Measurements from ENCODE around the gene PPM1E. TPM values are rescaled to one million over a fixed set of nuclear protein-coding genes. Genes with fewer than 3 reads are reported as not detected.
"Not testable (repeated sequence)": the region's sequence is repeated elsewhere in the genome, so short reads cannot be mapped to it uniquely, and the experiment has no call there.

The PPM1E gene
- 51.4 TPM for total RNA-seq

DNA sequence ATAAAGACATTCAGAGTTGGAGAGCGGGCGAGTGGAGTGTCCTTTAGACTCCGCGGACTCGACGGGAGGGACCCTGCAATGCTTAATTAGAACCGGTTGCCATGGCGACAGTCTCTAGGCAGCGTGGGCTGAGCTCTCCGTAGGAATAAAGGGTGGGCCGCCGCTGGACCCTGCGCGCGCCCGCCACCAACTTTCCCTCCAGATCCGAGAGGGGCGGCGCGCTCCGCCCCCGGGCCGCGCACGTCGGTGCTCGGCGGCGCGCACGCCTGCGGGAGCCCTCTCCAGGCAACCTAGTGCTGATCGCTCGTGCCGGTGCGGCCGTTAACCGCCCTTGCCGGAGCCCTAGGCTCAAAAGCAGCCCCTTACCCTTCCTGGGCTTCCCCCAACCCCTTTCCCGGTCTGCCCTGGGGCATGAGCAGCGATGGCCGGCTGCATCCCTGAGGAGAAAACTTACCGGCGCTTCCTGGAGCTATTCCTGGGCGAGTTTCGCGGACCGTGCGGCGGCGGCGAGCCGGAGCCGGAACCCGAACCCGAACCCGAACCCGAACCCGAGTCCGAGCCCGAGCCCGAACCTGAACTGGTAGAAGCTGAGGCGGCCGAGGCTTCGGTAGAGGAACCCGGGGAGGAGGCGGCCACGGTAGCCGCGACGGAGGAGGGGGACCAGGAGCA is at the start of gene PPM1E:
TSS of gene PPM1E (plus strand) at position 278 of the 669 bp plus-strand sequence.
- DNase-seq (ENCODE audit: low spot score in 2 of 2) (peak; percentile 69 to 72), FAIRE-seq (no peak)

DNA sequence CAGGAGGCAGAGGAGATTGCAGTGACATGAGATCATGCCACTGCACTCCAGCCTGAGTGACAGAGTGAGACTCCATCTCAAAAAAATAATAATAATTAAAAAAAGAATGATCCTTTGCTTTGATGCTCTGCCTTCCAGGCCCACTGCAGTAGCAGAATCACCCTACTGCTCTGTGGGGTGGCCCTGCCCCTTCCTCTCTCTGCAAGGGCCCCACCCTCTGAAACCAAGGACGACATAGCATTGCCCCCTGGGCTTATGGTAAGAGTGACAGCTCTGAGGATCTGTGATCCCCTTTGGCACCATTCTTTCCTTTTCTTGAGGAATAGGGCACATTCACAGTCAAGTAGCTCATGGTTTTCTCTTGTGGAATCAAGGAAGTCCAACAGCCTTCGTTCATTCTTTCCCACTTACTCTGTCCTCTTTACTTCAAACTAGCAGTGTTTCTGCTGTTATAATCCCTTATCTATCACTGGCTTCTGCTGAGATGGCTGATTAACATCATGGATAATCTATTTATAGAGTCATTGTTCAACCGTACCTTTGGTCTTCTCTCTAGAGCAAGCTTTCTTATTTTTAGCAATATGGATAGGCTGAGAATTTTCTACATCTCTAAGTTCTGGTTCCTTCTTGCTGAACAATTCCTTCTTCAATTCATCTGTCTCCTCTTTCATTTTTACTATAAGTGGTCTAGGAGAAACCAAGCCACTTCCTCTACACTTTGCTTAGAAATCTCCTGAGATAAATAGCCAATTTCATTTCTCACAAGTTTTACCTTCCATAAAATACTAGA is 49.1 kb upstream of the PPM1E start:
- no peak for DNase-seq (ENCODE audit: low spot score in 2 of 2)
- no peak for FAIRE-seq

GRCh38 chr17:58710948-58711552 is 44.6 kb upstream of the PPM1E start:
- FAIRE-seq: peak; percentile 76
- no peak for DNase-seq (ENCODE audit: low spot score in 2 of 2)

GRCh38 chr17:58722274-58722673 is 33.4 kb upstream of the PPM1E start:
- DNase-seq (ENCODE audit: low spot score in 2 of 2) (no peak), FAIRE-seq (no peak)

- no peak for DNase-seq (ENCODE audit: low spot score in 2 of 2)
- FAIRE-seq: no peak
Observed at GRCh38 chr17:58722696-58723095, 33.0 kb upstream of the PPM1E start.

DNA sequence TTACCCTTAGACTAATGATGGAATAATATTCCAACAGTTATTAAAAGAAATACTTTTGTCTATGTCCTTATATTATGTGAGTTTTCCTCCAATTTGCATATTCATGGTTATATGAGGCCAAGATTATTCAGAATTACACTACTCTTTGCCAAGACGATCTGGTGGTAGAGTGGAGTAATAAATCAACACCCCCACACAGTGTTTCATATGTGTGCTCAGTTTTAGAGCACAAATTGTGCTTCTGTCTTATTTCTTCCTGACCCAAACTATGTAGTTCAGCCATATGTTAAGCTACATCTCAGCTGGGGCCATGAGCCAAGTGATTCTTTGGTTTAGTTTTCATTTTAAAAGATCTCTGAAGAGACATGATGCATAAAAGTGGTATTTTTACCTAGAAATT is 26.9 kb upstream of the PPM1E start:
- FAIRE-seq (no peak), DNase-seq (ENCODE audit: low spot score in 2 of 2) (no peak)

GRCh38 chr17:58730937-58731336 is 24.7 kb upstream of the PPM1E start:
- FAIRE-seq (no peak), DNase-seq (ENCODE audit: low spot score in 2 of 2) (no peak)

DNA sequence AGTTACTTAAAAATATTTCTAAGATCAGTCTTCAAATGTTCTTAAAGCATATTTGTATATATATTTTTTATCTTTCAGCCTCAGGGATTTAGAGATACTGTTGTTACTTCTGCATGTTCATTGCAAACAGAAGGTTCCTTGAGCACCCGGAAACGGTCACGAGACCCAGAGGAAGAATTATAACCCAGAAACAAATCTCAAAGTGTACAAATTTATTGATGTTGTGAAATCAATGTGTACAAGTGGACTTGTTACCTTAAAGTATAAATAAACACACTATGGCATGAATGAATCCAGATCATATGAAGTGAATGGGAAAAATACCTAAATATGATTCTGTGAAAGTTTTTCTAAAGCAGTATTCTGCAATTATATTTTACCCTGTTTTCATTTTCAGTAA is 21.6 kb upstream of the PPM1E start:
- no peak for FAIRE-seq
- no peak for DNase-seq (ENCODE audit: low spot score in 2 of 2)

- DNase-seq (ENCODE audit: low spot score in 2 of 2) (no peak), FAIRE-seq (no peak)
Observed at GRCh38 chr17:58734811-58735210, 20.8 kb upstream of the PPM1E start.

GRCh38 chr17:58741121-58741625 is 14.5 kb upstream of the PPM1E start:
- DNase-seq (ENCODE audit: low spot score in 2 of 2): no peak
- no peak for FAIRE-seq

- no peak for FAIRE-seq
- DNase-seq (ENCODE audit: low spot score in 2 of 2): no peak
Observed at GRCh38 chr17:58747674-58748073, 8.0 kb upstream of the PPM1E start.

DNA sequence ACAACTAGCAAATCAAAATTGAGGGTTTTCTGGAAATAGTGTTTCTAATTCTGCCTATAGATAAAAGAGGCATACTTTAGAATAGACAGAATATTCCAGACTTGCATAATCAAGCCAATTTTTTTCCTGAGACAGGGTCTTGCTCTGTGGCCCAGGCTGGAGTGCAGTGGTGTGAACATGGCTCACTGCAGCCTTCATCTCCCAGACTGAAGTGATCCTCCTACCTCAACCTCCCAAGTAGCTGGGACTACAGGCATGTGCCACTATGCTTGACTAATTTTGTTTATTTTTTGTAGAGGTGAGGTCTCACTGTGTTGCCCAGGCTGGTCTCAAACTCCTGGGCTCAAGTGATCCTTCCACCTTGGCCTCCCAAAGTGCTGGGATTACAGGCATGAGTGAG is 6.0 kb upstream of the PPM1E start:
- not testable (repeated sequence) for FAIRE-seq

GRCh38 chr17:58753026-58753425 is 2.6 kb upstream of the PPM1E start:
- no peak for FAIRE-seq
- no peak for DNase-seq (ENCODE audit: low spot score in 2 of 2)

More for the DNA sequence above, 6.0 kb upstream of the PPM1E start:
- not testable (repeated sequence) for DNase-seq (ENCODE audit: low spot score in 2 of 2)

DNA sequence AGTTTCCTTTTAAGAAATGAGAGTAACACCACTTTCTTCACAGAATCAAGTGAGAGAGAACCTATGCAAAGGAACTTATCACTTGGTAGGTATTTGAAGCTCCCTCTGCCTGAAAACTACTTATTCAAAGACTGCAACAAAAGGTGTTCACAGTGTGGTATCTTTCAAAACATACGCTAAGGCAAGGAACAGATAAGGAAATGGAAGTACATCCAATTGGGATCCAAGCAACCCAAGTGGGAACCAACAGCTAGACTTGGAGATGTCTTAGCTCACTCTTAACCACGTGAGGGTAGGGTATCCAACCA is 431 bp upstream of the PPM1E start:
- DNase-seq (ENCODE audit: low spot score in 2 of 2) (no peak), FAIRE-seq (no peak)

DNA sequence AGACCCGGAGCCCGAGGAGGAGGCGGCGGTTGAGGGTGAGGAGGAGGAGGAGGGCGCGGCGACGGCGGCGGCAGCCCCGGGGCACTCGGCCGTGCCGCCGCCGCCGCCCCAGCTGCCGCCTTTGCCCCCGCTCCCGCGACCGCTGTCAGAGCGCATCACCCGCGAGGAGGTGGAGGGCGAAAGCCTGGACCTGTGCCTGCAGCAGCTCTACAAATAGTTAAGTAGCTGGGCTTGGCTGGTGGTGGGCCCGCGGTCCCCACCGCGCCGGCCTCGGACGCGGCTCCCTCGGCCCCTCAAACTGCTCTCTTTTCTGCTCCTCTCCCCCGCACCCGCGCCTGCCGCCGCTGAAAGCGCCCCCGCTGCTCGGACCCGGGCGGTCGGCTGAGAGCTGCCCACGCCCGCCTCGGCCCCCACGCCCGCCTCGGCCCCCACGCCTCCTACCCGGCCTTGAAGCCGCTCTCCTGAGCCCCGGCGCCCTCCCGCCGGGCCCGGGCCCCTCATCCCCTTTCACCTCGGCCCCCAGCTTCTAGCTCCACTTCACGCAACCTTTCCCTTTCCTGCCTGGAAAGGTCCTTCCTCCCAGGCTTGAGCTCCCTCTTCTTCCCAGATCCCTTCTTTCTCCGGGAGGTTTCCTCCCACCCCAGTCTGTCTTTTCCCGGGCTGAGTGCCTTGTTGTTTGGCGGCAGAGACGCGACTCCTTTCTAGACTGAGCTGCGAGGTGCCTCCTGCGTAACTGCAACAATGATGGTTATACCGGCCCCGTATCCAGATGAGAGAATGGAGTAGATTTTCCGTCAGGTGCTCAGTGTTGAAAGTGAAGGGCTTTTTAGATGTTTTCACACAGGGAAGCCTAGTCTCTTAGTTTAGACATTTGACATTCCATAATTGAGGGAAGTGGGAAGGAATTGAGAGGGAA is 850 bp downstream of the PPM1E start:
- DNase-seq (ENCODE audit: low spot score in 2 of 2) (peak; percentile 28), FAIRE-seq (no peak)

GRCh38 chr17:58757162-58757613 is 1.5 kb downstream of the PPM1E start:
- FAIRE-seq (no peak), DNase-seq (ENCODE audit: low spot score in 2 of 2) (peak in 1 of 2 donors; percentile 15)

DNA sequence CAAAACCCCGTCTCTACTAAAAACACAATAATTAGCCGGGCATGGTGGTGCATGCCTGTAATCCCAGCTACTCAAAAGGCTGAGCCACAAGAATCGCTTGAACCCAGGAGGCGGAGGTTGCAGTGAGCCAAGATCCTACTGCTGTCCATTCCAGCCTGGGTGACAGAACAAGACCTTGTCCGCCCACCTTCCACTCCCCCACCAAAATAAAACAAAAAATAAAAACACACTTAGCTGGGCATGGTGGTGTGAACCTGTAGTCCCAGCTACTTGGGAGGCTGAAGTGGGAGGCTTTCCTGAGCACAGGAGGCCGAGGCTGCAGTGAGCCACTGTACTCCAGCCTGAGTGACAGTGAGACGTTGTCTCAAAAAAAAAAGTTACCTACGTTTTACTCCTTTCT is 3.2 kb downstream of the PPM1E start:
- no peak for DNase-seq (ENCODE audit: low spot score in 2 of 2)
- FAIRE-seq: no peak

DNA sequence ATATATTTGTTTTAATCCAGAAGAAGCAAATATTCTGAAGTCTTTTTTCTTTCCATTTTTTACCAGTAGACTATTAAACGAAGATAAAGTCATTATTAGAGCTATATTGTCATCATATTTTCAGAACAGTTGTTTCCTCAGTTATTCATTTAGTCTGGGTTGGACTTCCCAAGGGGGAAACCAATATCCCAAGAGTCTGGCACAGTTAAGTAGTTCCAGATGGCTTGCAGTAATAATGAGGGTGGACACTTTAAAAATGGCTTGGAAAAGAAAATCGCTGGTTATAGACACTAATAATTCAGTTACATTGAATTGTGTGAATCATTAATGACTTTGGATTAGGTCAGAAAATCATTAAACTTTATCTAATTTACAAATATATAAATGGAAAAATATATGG is 3.9 kb downstream of the PPM1E start:
- FAIRE-seq (no peak), DNase-seq (ENCODE audit: low spot score in 2 of 2) (no peak)

DNA sequence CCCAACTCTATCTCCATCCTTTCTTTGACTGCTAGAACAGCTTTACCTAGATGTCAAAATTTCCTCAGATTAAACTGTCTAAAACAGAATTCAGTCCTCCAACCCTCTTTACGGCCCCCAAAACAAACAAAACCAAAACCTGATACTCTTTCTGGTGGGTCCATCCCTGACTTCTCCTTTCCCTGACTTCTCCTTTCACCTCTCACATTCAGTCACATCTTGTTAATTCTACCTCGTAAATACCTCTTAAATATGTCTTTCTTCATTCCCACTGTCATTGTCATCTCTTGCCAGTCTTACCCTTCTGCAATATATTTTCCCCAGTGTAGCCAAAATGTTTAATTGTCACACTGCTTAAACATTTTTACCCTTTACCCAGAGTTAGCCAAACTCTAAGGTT is 4.6 kb downstream of the PPM1E start:
- FAIRE-seq: no peak
- DNase-seq (ENCODE audit: low spot score in 2 of 2): no peak

DNA sequence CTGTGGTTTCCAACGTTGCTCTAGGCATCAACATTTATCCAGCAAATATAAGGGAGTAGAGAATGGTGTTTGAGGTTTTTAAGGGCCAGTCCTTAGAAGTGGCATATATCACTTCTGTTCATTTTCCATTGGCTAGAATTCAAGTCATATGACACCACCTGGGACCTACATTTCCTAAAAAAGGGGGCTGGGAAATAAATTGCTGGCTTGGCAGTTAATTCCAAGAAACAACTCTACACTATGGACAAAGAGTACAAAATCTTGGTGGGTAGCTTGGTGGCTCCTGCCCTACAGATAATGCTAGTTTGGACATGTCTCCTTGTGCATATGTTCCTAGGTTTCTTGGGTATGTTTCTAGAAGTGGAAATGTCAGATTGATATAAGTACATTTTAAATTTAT is 7.6 kb downstream of the PPM1E start:
- FAIRE-seq (no peak), DNase-seq (ENCODE audit: low spot score in 2 of 2) (no peak)

All from frontal cortex (tissue), 4 donors.